GM15510 (cell line): Measurements from ENCODE around the gene CA6.

Experiments
- POLR2A ChIP-seq: IDR thresholded peaks from 3 replicates; pipeline ENCODE4 v1.6.1; 2011; ENCODE audit warnings: borderline replicate concordance; ENCODE audit not compliant: insufficient read length; ENCODE audit errors: extremely low read depth

The CA6 gene

DNA sequence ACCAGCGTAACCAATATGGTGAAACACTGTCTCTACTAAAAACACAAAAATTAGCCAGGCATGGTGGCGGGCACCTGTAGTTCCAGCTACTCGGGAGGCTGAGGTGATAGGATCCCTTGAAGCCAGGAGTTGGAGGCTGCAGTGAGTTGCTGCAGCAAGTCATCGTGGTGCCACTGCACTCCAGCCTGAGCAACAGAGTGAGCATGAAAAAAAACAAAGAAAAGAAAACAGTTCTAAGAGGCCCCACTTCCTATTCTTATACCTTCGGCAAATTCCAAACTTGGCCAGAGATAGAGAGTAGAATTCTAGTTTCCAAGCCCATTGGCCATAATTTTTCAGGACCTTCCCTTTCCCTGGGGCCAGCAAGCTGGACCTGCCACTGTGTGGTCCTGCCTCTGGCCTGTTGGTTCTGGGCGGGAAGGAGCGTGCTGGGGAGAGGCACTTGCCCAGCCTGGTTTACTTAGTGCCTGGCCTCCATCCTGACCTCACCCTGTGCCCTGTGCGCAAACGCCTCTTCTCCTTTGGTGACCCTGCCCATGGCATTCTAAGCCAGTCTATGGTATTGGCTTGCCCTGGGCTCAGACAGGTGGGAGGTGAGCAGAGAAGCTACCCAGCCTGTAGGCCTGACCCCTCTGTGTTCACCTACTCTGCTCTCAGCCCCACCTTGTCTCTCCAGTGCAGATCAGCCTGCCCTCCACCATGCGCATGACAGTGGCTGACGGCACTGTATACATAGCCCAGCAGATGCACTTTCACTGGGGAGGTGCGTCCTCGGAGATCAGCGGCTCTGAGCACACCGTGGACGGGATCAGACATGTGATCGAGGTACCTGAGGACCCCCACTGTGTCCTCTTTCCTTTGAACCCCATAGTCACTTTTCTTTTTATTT lies 11.0 kb downstream of the CA6 start:
- no peak for TF ChIP-seq POLR2A

DNA sequence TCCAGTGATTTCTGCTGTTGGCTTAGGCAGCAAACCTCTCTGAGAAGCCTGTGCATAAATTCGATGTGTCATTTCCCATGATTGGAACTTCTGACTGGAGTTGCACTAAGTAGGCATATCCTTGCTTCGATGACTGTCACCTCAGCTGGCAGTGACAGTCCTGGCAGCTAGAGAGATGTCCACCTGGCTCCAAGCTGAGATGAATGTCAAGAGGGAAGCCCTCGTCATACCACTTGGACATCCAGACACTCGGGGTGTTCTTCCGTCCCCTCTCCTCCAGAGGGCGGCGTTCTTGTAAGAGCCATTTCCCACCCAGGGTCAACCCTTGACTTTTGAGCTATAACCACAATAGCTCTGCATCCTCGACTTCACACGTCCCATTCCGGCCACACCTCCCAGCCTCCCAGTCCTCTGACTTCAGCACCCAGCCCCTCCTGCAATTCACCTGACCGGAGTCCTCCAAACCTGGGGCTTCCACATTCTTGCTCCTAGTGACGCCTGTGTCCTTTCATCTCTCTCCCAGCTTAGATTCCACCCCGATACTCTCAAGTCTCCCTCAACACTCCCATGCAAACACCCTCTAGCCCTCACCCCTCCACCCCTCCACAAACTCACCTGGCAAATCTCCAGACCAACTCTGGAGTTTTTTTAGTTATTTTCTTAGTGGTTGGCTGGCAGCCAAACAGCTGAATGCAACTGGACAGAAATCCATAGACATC lies 17.3 kb downstream of the CA6 start:
- TF ChIP-seq POLR2A = no peak

DNA sequence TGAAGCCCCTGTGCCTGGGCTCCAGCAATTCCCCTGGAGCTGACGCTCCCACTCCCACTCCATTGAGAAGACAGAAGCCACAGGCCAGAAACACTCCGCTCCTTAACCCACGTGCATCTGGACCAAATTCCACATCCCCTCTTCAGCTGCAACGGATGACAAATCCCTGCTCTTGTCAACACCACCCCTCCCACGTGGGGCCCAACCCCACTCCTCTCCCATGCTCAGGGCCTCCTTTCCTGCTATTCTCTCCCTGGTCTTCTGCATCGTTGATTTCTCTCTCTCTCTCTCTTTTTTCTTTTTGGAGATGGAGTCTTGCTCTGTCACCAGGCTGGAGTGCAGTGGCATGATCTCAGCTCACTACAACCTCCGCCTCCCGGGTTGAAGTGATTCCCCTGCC lies 18.3 kb downstream of the CA6 start:
- TF ChIP-seq POLR2A = no peak

DNA sequence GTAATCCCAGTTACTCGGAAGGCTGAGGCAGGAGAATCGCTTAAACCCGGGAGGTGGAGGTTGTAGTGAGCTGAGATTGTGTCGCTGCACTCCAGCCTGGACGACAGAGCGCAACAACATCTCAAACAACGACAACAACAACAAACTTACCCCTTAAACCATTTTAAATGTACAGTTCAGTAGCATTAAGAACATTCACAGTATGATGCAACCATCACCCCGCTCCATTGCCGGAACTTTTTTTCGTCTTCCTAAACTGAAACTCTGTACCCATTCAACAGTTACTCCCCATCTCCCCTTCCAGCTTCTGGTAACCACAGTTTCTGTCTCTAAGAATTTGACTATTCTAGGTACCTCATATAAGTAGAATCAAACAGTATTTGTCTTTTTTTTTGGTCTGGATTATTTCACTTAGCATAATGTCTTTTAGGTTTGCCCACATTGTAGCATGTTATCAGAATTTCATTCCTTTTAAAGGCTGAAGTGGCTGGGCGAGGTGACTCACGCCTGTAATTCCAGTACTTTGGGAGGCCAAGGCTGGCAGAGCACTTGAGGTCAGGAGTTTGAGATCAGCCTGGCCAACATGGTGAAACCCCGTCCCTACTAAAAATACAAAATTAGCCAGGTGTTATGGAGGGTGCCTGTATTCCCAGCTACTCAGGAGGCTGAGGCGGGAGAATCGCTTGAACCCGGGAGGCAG lies 19.6 kb downstream of the CA6 start:
- no peak for TF ChIP-seq POLR2A

DNA sequence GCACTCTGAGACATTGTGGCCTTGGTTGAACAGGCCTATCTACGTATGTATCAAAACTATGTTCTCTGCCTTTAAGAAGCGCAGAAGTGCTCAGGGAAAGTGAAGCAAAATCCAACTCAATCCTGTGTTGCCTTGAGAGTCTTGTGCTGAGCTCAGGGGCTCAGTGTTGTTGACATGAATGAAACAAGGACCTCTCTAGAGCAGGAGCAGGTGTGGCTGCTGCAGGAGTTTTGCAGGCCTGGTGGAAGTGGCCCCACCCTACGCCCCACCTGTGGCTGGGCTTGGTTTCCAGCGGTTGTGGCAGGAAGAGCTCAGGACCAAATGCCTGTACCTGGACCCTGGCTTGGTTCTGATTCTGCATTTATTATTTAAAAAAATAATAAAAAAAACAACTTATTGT lies 20.9 kb downstream of the CA6 start:
- no peak for TF ChIP-seq POLR2A

DNA sequence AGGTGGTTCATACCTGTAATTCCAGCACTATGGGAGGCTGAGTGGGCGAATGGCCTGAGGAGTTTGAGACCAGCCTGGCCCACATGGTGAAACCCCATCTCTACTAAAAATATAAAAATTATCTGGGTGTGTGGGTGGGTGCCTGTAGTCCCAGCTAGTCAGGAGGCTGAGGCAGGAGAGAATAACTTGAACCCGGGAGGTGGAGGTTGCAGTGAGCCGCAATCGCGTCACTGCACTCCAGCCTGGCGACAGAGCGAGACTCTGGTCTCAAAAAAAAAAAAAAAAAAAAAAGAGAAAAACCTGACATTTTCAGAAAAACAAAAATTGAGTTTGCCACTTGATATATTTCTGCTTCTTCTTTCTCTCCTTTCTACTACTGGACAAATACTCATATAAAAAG lies 24.3 kb downstream of the CA6 start:
- no peak for TF ChIP-seq POLR2A

DNA sequence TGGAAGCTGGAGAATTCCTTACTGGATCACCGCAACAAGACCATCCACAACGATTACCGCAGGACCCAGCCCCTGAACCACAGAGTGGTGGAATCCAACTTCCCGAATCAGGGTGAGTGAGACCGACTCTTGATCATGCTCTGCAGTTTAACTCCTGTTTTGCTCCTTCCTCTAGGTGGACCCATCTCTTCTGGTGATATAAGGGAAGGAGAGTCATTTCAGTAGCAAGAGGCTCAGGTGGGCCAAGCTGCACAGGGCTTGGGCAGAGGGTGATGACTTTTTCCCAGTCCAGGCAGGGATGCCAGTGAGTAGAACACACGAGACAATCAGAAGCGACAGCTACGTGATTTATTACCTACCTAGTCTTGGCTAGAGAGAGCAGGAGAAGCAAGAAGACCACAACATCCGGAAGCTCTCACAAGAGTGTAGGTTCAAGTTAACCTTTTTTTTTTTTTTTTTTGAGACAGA lies 25.2 kb downstream of the CA6 start:
- TF ChIP-seq POLR2A = no peak

DNA sequence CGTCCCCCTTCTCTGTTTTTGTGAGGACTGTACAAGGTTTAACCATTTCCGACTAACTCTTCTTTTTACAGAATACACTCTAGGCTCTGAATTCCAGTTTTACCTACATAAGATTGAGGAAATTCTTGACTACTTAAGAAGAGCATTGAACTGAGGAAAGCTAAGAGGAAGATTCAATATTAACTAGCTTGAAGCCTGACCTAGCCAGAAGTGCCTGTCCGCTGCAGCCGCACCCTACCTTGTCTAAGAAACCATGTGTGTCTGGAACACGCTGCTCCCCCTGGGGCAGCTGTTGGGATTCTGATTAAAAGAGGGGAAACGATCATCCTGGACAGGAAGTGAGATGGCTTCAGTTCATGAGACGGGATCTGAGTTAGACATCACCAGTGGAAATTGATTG lies 28.9 kb downstream of the CA6 start:
- no peak for TF ChIP-seq POLR2A

DNA sequence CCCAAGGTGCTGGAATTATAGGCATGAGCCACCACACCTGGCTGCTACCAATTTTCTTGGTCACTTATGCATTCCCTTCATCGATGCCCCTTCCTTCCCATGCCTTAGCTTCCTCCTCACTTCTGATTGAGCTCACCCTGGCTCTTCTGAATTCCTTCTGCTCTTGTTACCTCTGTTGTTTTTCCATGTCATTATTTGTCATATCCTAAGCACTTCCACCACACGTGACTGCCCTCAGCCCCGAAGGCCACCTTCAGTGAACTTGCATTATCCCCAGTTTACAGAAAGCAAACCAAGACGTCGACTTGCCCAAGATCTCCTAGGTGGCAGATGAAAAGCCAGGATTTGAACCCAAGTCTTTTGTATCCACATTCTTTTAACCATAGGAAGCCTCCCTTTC lies 30.7 kb downstream of the CA6 start:
- TF ChIP-seq POLR2A = no peak

DNA sequence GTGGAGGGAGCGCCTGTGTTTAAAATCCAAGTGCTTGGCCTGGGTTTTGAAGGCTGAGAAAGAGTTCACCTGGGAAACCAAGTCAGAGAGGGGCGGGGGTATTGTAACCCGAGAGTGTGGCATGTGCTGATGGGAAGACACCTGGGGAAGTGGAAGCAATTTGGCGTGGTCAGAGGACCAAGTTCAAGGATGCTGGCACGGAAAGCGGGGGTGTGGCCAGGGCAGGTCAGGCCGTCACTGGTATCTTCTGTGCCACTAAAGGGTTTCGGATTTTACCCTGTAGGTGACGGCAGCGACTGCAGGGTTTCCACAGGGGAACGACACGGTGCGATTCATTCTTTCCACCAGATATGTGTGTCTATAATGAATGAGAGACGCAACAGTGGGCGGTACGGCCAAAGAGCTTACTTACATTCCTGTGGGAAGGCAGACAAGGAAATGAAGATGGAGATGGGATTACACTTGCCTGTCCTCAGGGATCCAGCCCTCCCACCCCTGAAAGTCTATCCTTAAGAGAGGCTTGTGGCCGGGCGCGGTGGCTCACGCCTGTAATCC lies 31.3 kb downstream of the CA6 start:
- TF ChIP-seq POLR2A = no peak

DNA sequence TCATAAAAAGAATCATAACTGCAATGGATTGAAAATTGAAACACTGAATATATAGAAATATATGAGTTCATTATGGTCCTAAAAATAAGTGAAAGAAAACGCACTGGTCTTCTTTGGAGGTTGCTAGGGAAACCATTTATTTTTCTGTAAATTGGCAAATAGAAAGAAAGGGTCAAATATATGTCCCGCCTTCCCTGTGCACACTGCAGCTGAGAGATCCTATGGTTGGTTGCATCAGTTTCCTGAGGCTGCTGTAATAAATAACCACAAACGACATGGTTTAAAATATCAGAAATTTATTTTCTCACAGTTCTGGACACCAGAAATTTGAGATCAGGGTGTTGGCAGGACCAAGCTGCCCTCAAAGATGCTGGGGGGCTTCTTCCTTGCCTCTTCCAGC lies 35.0 kb downstream of the CA6 start:
- TF ChIP-seq POLR2A = no peak

DNA sequence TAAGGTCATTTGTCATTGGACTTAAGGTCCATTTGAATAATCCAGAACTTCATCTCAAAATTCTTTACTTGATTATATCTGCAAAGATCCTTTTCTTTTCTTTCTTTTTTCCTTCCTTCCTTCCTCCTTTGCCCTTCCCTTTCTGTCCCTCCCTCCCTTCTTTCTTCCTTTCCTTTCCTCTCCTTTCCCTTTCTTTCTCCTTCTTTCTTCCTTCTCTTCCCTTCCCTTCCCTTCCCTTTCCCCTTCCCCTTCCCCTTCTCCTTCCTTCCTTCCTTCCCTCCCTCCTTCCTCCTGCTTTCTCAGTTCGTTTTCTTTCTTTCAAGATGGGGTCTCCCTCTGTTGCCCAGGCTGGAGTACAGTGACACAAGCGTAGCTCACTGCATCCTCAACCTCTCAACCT lies 35.5 kb downstream of the CA6 start:
- TF ChIP-seq POLR2A = no peak

DNA sequence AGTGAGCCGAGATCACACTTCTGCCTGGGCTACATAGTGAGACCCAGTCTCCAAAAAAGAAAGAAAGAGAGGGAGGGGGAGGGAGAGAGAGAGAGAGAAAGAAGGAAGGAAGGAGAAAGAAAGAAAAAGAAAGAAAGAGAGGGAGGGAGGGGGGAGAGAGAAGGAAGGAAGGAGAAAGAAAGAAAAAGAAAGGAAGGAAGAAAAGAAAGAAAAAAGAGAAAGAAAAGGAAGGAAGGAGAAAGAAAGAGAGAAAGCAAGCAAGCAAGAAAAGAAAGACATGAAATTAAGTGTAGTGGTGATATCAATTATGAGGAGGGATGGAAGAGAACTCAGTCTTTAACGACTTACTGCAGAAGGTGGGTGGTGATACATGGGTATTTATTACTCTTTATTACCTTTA lies 38.5 kb downstream of the CA6 start:
- TF ChIP-seq POLR2A = no peak

DNA sequence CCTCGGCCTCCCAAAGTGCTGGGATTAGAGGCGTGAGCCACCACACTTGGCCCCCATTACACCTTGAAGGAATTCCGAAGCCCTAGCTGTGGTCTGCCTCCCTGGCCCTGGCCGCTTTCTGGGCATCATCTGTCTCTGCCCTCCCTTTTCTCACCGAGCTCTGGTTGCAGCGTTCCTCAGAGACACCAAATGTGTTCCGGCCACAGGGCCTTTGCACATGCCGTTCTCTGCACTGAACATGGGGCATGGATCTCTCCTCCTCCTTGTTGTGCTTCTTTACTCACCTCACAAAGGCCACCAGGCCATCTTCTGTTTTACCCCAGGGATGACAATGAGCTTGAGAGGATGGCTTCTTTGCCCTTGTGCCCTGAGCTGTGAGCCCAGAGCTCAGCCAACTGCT lies 39.3 kb downstream of the CA6 start:
- TF ChIP-seq POLR2A = no peak

DNA sequence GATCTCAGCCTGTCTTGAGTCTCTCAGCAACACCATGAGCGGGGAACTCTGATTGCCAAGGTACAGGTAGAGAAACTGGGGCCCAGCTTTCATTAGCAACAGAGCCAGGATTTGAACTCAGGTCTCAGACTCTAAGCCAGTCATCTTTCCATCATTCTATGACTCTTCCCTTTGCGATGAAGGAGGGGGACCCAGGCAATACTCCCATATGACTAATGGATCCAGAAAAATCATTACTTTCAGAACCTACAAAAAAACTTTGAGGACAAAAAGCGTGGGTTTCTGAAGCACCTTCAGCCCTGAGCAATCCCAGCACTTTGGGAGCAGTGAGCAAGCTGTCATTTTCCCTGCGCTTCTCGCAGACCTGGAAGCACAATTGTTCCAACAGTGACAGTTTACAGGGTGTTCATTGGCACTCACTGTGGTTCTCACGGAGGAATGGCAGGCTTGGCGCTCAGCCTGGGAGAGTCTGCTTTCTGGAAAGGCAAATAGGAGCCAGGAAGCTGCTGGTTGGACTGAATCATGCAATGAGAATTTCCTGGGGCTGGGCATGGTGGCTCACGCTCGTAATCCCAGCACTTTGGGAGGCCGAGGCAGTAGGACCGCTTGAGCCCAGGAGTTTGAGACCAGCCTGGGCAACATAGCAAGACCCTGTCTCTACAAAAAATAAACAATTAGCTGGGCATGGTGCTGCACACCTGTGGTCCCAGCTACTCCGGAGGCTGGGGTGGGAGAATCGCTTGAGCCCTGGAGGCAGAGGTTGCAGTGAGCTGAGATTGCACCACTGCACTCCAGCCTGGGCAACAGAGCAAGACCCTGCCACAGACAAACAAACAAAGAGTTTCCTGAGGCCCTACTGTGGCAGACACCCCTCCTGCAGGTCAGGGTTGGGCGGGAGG lies 40.5 kb downstream of the CA6 start:
- TF ChIP-seq POLR2A = no peak

DNA sequence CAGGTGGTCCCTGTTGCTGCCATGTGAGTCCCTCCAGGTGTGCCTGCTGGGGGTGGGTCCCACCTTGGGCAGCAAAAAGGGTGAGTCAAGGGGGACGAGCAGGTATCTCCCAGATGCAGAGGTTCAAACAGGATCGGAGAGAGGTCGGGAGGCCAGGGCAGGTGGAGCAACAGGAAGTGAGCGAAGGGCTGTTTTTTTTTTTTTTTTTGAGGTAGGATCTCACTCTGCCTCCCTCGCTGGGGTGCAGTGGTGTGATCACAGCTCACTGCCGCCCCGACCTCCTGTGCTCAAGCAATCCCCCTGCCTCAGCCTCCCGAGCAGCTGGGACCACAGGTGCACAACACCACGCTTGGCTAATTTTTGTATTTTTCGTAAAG lies 41.1 kb downstream of the CA6 start:
- no peak for TF ChIP-seq POLR2A
